ENCODE measurements around the gene LARP6.

DNA sequence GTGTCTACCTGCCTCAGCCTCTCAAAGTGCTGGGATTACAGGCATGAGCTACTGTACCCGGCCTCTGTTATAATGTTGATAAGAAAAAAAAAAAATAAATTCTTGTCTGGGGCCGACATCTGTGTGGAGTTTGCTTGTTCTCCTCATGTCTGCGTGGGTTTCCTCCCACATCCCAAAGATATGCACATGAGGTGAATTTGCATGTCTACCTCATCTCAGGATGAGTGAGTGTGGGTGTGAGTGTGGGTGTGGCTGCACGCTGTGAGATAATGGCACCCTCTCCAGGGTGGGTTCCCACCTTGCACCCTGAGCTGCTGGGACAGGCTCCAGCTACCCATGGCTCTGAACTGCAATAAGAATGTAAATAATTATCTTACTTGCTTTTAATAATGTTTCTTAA is 64.7 kb downstream of the LARP6 start:
- TF ChIP-seq, protein P1, sequence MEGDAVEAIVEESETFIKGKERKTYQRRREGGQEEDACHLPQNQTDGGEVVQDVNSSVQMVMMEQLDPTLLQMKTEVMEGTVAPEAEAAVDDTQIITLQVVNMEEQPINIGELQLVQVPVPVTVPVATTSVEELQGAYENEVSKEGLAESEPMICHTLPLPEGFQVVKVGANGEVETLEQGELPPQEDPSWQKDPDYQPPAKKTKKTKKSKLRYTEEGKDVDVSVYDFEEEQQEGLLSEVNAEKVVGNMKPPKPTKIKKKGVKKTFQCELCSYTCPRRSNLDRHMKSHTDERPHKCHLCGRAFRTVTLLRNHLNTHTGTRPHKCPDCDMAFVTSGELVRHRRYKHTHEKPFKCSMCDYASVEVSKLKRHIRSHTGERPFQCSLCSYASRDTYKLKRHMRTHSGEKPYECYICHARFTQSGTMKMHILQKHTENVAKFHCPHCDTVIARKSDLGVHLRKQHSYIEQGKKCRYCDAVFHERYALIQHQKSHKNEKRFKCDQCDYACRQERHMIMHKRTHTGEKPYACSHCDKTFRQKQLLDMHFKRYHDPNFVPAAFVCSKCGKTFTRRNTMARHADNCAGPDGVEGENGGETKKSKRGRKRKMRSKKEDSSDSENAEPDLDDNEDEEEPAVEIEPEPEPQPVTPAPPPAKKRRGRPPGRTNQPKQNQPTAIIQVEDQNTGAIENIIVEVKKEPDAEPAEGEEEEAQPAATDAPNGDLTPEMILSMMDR (IDR thresholded peaks at IDR 0.05 in 4 of 5, conservative IDR thresholded peaks at IDR 0.05 in 1 of 5) = no peak
- TF ChIP-seq POLR2A (IDR thresholded peaks at IDR 0.05) = no peak

Data from gastrocnemius medialis (tissue), 4 donors.